K562 (cell line): Measurements from ENCODE around the gene GABRD. TPM values are rescaled to one million over a fixed set of nuclear protein-coding genes. Genes with fewer than 3 reads are reported as not detected.

Experiments
- ATAC-seq: fragments of 200-7000 bp; cut with Tn5 transposase; 3 replicates; pipeline ENCODE4 v1.9.1; 2020; ENCODE audit warnings: moderate library complexity
- BruUV-seq: library from RNA; stranded (reverse); fragments of 400-500 nt; replicated peaks from 2 replicates; lab custom pipeline; 2021; lab: Mats Ljungman, UMichigan
- CTCF ChIA-PET: fragments of 300-600 bp; formaldehyde crosslinking; extraction: SDS; loops from one replicate; lab custom pipeline; 2021; ENCODE audit warnings: low intra/inter-chr PET ratio; lab: Yijun Ruan, JAX
- POLR2A ChIA-PET: fragments of 300-600, 350-650 bp; sonication (Branson Sonifier 250); formaldehyde crosslinking; extraction: SDS; loops from one replicate; lab custom pipeline; 2021; ENCODE audit warnings: antibody characterized with exemption, inconsistent platforms; lab: Yijun Ruan, JAX
- DNase-seq, 4 experiments: peaks; one replicate each; pipeline versions ENCODE4 v3.0.0 to v3.0.0-alpha.2; 2011 to 2018; ENCODE audit warnings: low spot score in 3 of 4, mixed read lengths in 3 of 4; ENCODE audit errors: extremely low read depth in 1 of 4
- FAIRE-seq: peaks from 2 replicates; lab custom pipeline; 2011; peaks lifted over from hg19 to GRCh38; lab: Jason Lieb, UNC
- H2AFZ ChIP-seq: 2 replicates; pipeline ENCODE4 v1.6.0; 2011; ENCODE audit warnings: low read depth, low read length, control low read depth, inconsistent platforms
- H3K27ac ChIP-seq: fragments of 200-600 bp; 3 replicates; pipeline ENCODE4 v1.8.0; 2011; ENCODE audit warnings: low read depth, mild to moderate bottlenecking, control low read depth, inconsistent platforms, low read length, moderate library complexity, mixed read lengths; ENCODE audit errors: extremely low read depth
- H3K27me3 ChIP-seq, 2 experiments: fragments of 300-600 bp in 1 of 2; 2 replicates in 1 of 2; 3 replicates in 1 of 2; pipeline versions ENCODE4 v1.6.0 to v1.8.0; 2011; ENCODE audit warnings: inconsistent platforms in 2 of 2, low read length in 2 of 2, mild to moderate bottlenecking in 1 of 2, mixed read lengths in 1 of 2, moderate library complexity in 1 of 2; ENCODE audit not compliant: control insufficient read depth in 2 of 2, insufficient read depth in 2 of 2
- H3K36me3 ChIP-seq: fragments of 300-600 bp; 3 replicates; pipeline ENCODE4 v1.8.0; 2011; ENCODE audit warnings: mild to moderate bottlenecking, low read length, inconsistent platforms; ENCODE audit not compliant: control insufficient read depth, insufficient read depth
- H3K4me1 ChIP-seq, 2 experiments: fragments of 200-600 bp in 1 of 2; replicated peaks in 1 of 2; 2 replicates in 1 of 2; 3 replicates in 1 of 2; pipeline versions ENCODE4 v1.5.1 to v1.8.0; 2011; ENCODE audit warnings: inconsistent platforms in 2 of 2, low read length in 2 of 2, mild to moderate bottlenecking in 1 of 2, mixed read lengths in 1 of 2, moderate library complexity in 1 of 2; ENCODE audit not compliant: control insufficient read depth in 2 of 2, insufficient read depth in 2 of 2
- H3K4me2 ChIP-seq: 2 replicates; pipeline ENCODE4 v1.6.1; 2011; ENCODE audit warnings: low read length, control low read depth, inconsistent platforms, mixed read lengths; ENCODE audit not compliant: insufficient read depth
- H3K4me3 ChIP-seq: fragments of 200-600 bp; sonication (generic), shearing (Covaris generic); 2 replicates; pipeline ENCODE4 v1.5.1; 2016; ENCODE audit warnings: control low read depth, inconsistent platforms
- H3K79me2 ChIP-seq: fragments of 200-600 bp; 3 replicates; pipeline ENCODE4 v1.8.0; 2011; ENCODE audit warnings: low read length, inconsistent platforms; ENCODE audit not compliant: control insufficient read depth, insufficient read depth
- H3K9ac ChIP-seq, 2 experiments: 2 replicates each; pipeline versions ENCODE4 v1.6.0 to v1.6.1; 2011; ENCODE audit warnings: low read depth in 2 of 2, low read length in 2 of 2, control low read depth in 1 of 2, inconsistent platforms in 1 of 2, mild to moderate bottlenecking in 1 of 2, mixed read lengths in 1 of 2; ENCODE audit not compliant: insufficient read depth in 1 of 2
- H3K9me1 ChIP-seq: one replicate; pipeline ENCODE4 v1.6.0; 2011; ENCODE audit warnings: inconsistent platforms, mild to moderate bottlenecking, low read length, moderate library complexity; ENCODE audit not compliant: control insufficient read depth, insufficient read depth
- H3K9me3 ChIP-seq: replicated peaks from 2 replicates; pipeline ENCODE4 v1.5.1; 2011; ENCODE audit warnings: low read depth, low read length, inconsistent platforms; ENCODE audit not compliant: control insufficient read depth, insufficient read depth
- H4K20me1 ChIP-seq: replicated peaks from 2 replicates; pipeline ENCODE4 v1.6.1; 2011; ENCODE audit warnings: low read length, inconsistent platforms, mixed read lengths; ENCODE audit not compliant: control insufficient read depth, insufficient read depth
- E2F1 ChIP-seq: sonication (generic); formaldehyde crosslinking; IDR thresholded peaks from 2 replicates; pipeline ENCODE4 v1.8.1; 2023; ENCODE audit warnings: mild to moderate bottlenecking, missing genetic modification reagents, moderate library complexity
- E2F3 ChIP-seq: fragments of 250-450 bp; sonication (Bioruptor Pico); IDR thresholded peaks from 2 replicates; pipeline ENCODE4 v1.4.0; 2020; ENCODE audit warnings: mild to moderate bottlenecking
- GTF3C2 ChIP-seq: IDR thresholded peaks from 3 replicates; pipeline ENCODE4 v1.6.1; 2011; ENCODE audit warnings: borderline replicate concordance, mild to moderate bottlenecking, moderate library complexity; ENCODE audit not compliant: insufficient read length; ENCODE audit errors: extremely low read depth
- RBM22 ChIP-seq: fragments of 200-400 bp; formaldehyde crosslinking; IDR thresholded peaks from 2 replicates; pipeline ENCODE4 v1.6.1; 2018; ENCODE audit warnings: low read length, low read depth; ENCODE audit not compliant: poor library complexity, severe bottlenecking
- TBP ChIP-seq: optimal IDR thresholded peaks from 2 replicates; pipeline ENCODE3; 2011; ENCODE audit warnings: low read depth, low read length, improper control_type of control experiment
- ZNF184 ChIP-seq: sonication (generic); formaldehyde crosslinking; IDR thresholded peaks from 2 replicates; pipeline ENCODE4 v1.5.0; 2020; ENCODE audit warnings: missing genetic modification reagents
- ZNF197 ChIP-seq: fragments of 200-800 bp; sonication (Bioruptor generic); IDR thresholded peaks from 2 replicates; pipeline ENCODE4 v1.6.1; 2016; ENCODE audit warnings: low read depth, missing genetic modification characterization, missing compliant biosample characterization
- ZNF398 ChIP-seq: fragments of 250-450 bp; sonication (Bioruptor Pico); IDR thresholded peaks from 2 replicates; pipeline ENCODE4 v1.8.0; 2021; ENCODE audit warnings: moderate library complexity, mild to moderate bottlenecking, inconsistent platforms
- WGBS: fragments of 100-300 bp; shearing (Covaris generic); methylation state at CpG from one replicate; pipeline ENCODE4 v1.1.6; 2016; ENCODE audit warnings: low coverage, mixed read lengths; ENCODE audit not compliant: insufficient coverage; ENCODE audit errors: missing lambda C conversion rate; 5-methylcytosine and 5-hydroxymethylcytosine counted together
- in situ Hi-C: fragments of 300-500 bp; cut with MboI; formaldehyde crosslinking; loops from 4 replicates; pipeline ENCODE4 v1.15.0; 2018; ENCODE audit warnings: inconsistent platforms, mixed read lengths
- intact Hi-C: fragments of 100-400 bp; cut with micrococcal nuclease; formaldehyde crosslinking; loops from 2 replicates; pipeline ENCODE4 v1.14.2; 2022
- polyA plus RNA-seq, 8 experiments: library from polyadenylated mRNA; depleted of rRNA in 4 of 8; stranded (reverse) in 5 of 8; unstranded in 3 of 8; fragments of >200 nt; fragmentation: Nextera tagmentation in 2 of 8; fragmentation: Illumina TruSeq in 1 of 8; extraction: Ambion mirVana in 2 of 8; extraction: Trizol in 1 of 8; gene quantifications; 2 replicates each; pipeline versions ENCODE4 v1.2.1 to v1.2.3, GENCODE V29; 2011 to 2014; ENCODE audit warnings: inconsistent platforms in 1 of 8, missing spikeins in 1 of 8
- total RNA-seq, 7 experiments: library from RNA; depleted of rRNA in 6 of 7; stranded (reverse); fragments of >200 nt in 6 of 7; fragmentation: Illumina TruSeq in 2 of 7; extraction: Trizol in 2 of 7; gene quantifications; 2 replicates each; pipeline versions ENCODE4 v1.2.1 to v1.2.3, GENCODE V29; 2011 to 2021; ENCODE audit warnings: low replicate concordance in 1 of 7
- TF ChIP-seq, protein P1 (sequence below): fragments of 250-450 bp; sonication (Bioruptor Pico); IDR thresholded peaks from 2 replicates; pipeline ENCODE4 v1.5.0; 2020; ENCODE audit warnings: mild to moderate bottlenecking
- TF ChIP-seq, protein P2 (sequence below): fragments of 450-650 bp; IDR thresholded peaks from 2 replicates; pipeline ENCODE4 v1.7.0; 2016; ENCODE audit warnings: borderline replicate concordance
- TF ChIP-seq, protein P3 (sequence below): sonication (generic); formaldehyde crosslinking; IDR thresholded peaks from 2 replicates; pipeline ENCODE4 v1.8.0; 2023; ENCODE audit warnings: mild to moderate bottlenecking, missing genetic modification reagents

GABRD gene
- total and polyA plus RNA-seq, 9 of the 15 experiments (the other 6 are each of a cell fraction or from before 2014, with no cell fraction given) = 0.07 TPM; not detected in 8

- H3K27me3 ChIP-seq = peaks cover 41 to 79% of the 10 kb centered on the region in 2 experiments
- BruUV-seq = no TSS peak
- no peaks in the 10 kb centered on the region for H3K36me3 ChIP-seq
- no peak overlapping the region for H3K9ac ChIP-seq
- CTCF ChIA-PET = no interaction called here
- DNase-seq (no peak), FAIRE-seq (no peak), ATAC-seq (no peak)
- POLR2A ChIA-PET = interaction anchor here (0.8 kb wide), 1 partner anchor 9 kb away, joined by 3 read pairs; no protein-coding TSS in a partner anchor
- H3K9me1 ChIP-seq = no peaks in the 10 kb centered on the region
- no peak overlapping the region for H3K4me3 ChIP-seq
- no peaks in the 10 kb centered on the region for H3K79me2 ChIP-seq
- no peak overlapping the region for H3K4me2 ChIP-seq
- H3K4me1 ChIP-seq = peaks cover 0 to 42% of the 10 kb centered on the region in 2 experiments; a peak in 1 of 5 replicates
- H2AFZ ChIP-seq = no peak overlapping the region
- in situ Hi-C loops (no loop called here), intact Hi-C loops (no loop called here)
- 8% methylated on average over 10 of the region's 10 CpGs for WGBS
- H3K27ac ChIP-seq = no peak overlapping the region
- peaks cover 6% of the 10 kb centered on the region for H3K9me3 ChIP-seq
- H4K20me1 ChIP-seq = peaks cover 7% of the 10 kb centered on the region; the same call in 1 of the 2 replicates
- TF ChIP-seq, protein P1, sequence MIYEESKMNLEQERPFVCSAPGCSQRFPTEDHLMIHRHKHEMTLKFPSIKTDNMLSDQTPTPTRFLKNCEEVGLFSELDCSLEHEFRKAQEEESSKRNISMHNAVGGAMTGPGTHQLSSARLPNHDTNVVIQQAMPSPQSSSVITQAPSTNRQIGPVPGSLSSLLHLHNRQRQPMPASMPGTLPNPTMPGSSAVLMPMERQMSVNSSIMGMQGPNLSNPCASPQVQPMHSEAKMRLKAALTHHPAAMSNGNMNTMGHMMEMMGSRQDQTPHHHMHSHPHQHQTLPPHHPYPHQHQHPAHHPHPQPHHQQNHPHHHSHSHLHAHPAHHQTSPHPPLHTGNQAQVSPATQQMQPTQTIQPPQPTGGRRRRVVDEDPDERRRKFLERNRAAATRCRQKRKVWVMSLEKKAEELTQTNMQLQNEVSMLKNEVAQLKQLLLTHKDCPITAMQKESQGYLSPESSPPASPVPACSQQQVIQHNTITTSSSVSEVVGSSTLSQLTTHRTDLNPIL (CRISPR knock-in tag) = no peak
- no peak for TF ChIP-seq TBP
- TF ChIP-seq, protein P2, sequence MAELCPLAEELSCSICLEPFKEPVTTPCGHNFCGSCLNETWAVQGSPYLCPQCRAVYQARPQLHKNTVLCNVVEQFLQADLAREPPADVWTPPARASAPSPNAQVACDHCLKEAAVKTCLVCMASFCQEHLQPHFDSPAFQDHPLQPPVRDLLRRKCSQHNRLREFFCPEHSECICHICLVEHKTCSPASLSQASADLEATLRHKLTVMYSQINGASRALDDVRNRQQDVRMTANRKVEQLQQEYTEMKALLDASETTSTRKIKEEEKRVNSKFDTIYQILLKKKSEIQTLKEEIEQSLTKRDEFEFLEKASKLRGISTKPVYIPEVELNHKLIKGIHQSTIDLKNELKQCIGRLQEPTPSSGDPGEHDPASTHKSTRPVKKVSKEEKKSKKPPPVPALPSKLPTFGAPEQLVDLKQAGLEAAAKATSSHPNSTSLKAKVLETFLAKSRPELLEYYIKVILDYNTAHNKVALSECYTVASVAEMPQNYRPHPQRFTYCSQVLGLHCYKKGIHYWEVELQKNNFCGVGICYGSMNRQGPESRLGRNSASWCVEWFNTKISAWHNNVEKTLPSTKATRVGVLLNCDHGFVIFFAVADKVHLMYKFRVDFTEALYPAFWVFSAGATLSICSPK = no peak
- no peak for TF ChIP-seq RBM22
- no peak for TF ChIP-seq ZNF398 (CRISPR knock-in tag)
- TF ChIP-seq ZNF184 (CRISPR knock-in tag) = no peak
- no peak for TF ChIP-seq E2F3 (CRISPR knock-in tag)
- TF ChIP-seq GTF3C2 = no peak
- TF ChIP-seq ZNF197 = no peak
- TF ChIP-seq, protein P3, sequence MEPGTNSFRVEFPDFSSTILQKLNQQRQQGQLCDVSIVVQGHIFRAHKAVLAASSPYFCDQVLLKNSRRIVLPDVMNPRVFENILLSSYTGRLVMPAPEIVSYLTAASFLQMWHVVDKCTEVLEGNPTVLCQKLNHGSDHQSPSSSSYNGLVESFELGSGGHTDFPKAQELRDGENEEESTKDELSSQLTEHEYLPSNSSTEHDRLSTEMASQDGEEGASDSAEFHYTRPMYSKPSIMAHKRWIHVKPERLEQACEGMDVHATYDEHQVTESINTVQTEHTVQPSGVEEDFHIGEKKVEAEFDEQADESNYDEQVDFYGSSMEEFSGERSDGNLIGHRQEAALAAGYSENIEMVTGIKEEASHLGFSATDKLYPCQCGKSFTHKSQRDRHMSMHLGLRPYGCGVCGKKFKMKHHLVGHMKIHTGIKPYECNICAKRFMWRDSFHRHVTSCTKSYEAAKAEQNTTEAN (CRISPR knock-in tag) = no peak
- no peak for TF ChIP-seq E2F1
Observed at GRCh38 chr1:1969505-1969900, 49.6 kb upstream of the GABRD start.
